Measurements from ENCODE around the gene DOHH.

GRCh38 chr19:3539756-3540118 lies 39.3 kb upstream of the DOHH start:
- TF ChIP-seq CTCF (IDR thresholded peaks at IDR 0.05 in 4 of 5, conservative IDR thresholded peaks at IDR 0.05 in 1 of 5) (no peak), POLR2A (IDR thresholded peaks at IDR 0.05) (no peak)

All from gastrocnemius medialis (tissue), 4 donors.